ENCODE results near the gene RANBP1. TPM values are rescaled to one million over a fixed set of nuclear protein-coding genes. Genes with fewer than 3 reads are reported as not detected.

The RANBP1 gene
- total RNA-seq, 2 experiments from 2014 or later: 406 to 570 TPM

DNA sequence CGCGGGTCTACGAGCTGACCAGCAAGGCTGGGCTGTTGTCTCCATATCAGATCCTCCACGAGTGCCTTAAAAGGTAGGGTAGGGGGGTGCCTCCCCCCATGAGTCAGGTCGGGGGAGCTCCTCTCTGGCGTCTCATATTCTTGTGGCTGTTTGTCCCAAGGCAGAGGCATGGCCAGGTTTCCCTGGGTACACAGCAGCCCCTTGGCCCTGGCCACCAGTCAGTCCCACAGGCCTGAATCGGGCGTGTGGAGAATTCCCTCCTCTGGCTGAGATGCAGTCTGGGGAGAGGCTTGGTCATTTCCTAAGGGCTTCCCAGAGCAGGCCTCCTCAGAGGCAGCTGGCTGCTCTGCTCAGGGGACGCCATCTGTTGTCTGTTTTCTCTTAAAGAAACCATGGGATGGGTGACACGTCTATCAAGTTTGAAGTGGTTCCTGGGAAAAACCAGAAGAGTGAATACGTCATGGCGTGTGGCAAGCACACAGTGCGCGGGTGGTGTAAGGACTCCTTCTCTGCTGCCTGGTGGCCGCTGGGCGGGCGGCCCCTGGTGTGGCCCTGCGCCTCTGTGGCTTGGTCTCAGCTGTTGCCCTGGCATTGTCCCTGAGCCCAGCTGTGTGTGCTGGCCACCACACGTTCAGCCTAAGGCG is 9.6 kb upstream of the RANBP1 start:
- Histone ChIP-seq H3K9me2 (ENCODE audit: insufficient read depth, low read length) (no peaks in the 10 kb centered on the region), H3K27ac (ENCODE audit: low read depth, low read length, poor library complexity, severe bottlenecking) (no peak overlapping the region), H3K9me3 (ENCODE audit: low read length) (no peaks in the 10 kb centered on the region), H3K4me2 (ENCODE audit: low read length) (no peak overlapping the region), H3K4me3 (ENCODE audit: low read depth, low read length, poor library complexity, severe bottlenecking) (no peak overlapping the region), H2AFZ (ENCODE audit: low read length) (no peak overlapping the region), H3K4me1 (ENCODE audit: insufficient read depth, low read length, poor library complexity, severe bottlenecking) (peaks cover 10% of the 10 kb centered on the region), H3K79me2 (ENCODE audit: insufficient read depth, low read depth, low read length) (no peaks in the 10 kb centered on the region), H4K20me1 (ENCODE audit: insufficient read depth, low read length) (no peaks in the 10 kb centered on the region), H3K36me3 (ENCODE audit: insufficient read depth, low read length) (peaks cover 91% of the 10 kb centered on the region)
- POLR2A ChIA-PET: interaction anchor here (0.6 kb wide), 1 partner anchor 39 kb away, joined by 3 read pairs; no protein-coding TSS in a partner anchor
- DNase-seq (ENCODE audit: low spot score): no peak
- BruUV-seq (replicated peaks): no TSS peak
- no peak for TF ChIP-seq EZH2phosphoT487 (IDR thresholded peaks at IDR 0.05; ENCODE audit: borderline replicate concordance, low read depth, low read length)
- TF ChIP-seq, protein P1, sequence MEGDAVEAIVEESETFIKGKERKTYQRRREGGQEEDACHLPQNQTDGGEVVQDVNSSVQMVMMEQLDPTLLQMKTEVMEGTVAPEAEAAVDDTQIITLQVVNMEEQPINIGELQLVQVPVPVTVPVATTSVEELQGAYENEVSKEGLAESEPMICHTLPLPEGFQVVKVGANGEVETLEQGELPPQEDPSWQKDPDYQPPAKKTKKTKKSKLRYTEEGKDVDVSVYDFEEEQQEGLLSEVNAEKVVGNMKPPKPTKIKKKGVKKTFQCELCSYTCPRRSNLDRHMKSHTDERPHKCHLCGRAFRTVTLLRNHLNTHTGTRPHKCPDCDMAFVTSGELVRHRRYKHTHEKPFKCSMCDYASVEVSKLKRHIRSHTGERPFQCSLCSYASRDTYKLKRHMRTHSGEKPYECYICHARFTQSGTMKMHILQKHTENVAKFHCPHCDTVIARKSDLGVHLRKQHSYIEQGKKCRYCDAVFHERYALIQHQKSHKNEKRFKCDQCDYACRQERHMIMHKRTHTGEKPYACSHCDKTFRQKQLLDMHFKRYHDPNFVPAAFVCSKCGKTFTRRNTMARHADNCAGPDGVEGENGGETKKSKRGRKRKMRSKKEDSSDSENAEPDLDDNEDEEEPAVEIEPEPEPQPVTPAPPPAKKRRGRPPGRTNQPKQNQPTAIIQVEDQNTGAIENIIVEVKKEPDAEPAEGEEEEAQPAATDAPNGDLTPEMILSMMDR (conservative IDR thresholded peaks at IDR 0.05; ENCODE audit: low read length): no peak
- intact Hi-C loops (cut with micrococcal nuclease; ENCODE audit: unreplicated experiment): no loop called here
- CTCF ChIA-PET (ENCODE audit: unreplicated experiment): no interaction called here

DNA sequence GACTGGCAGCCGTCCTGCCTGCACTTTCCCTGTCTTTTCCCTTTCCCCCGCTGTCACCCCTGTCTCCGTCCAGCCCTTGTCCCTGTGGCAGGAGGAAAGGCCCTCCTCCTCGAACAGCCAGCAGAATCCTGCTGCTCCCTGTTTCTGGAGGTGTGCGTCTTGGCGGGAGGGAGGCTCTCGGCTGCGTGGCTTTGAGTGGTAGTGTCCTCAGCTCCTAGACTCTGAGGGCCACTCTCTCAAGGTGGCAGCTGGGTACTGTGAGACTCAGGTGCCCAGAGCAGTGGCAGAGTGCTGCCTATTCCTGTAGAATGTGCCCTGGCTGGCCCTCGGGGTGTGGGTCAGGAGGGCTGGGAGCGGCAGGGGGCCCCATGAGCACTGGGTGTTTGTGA is 9.1 kb upstream of the RANBP1 start:
- no peak for DNase-seq (ENCODE audit: low spot score)
- no peaks in the 10 kb centered on the region for H3K9me3 ChIP-seq (ENCODE audit: low read length)
- TF ChIP-seq, protein P1 (conservative IDR thresholded peaks at IDR 0.05; ENCODE audit: low read length): no peak
- TF ChIP-seq EZH2phosphoT487 (IDR thresholded peaks at IDR 0.05; ENCODE audit: borderline replicate concordance, low read depth, low read length): no peak
- peaks cover 15% of the 10 kb centered on the region for H3K4me1 ChIP-seq (ENCODE audit: insufficient read depth, low read length, poor library complexity, severe bottlenecking)
- no peak overlapping the region for H3K4me3 ChIP-seq (ENCODE audit: low read depth, low read length, poor library complexity, severe bottlenecking)
- no peak overlapping the region for H3K4me2 ChIP-seq (ENCODE audit: low read length)
- H3K27ac ChIP-seq (ENCODE audit: low read depth, low read length, poor library complexity, severe bottlenecking): no peak overlapping the region
- intact Hi-C loops (cut with micrococcal nuclease; ENCODE audit: unreplicated experiment): no loop called here
- no peaks in the 10 kb centered on the region for H4K20me1 ChIP-seq (ENCODE audit: insufficient read depth, low read length)
- H3K9me2 ChIP-seq (ENCODE audit: insufficient read depth, low read length): no peaks in the 10 kb centered on the region
- no TSS peak for BruUV-seq (replicated peaks)
- no peak overlapping the region for H2AFZ ChIP-seq (ENCODE audit: low read length)
- no peaks in the 10 kb centered on the region for H3K79me2 ChIP-seq (ENCODE audit: insufficient read depth, low read depth, low read length)
- peaks cover 90% of the 10 kb centered on the region for H3K36me3 ChIP-seq (ENCODE audit: insufficient read depth, low read length)
- CTCF ChIA-PET (ENCODE audit: unreplicated experiment): no interaction called here
- POLR2A ChIA-PET: no interaction called here

DNA sequence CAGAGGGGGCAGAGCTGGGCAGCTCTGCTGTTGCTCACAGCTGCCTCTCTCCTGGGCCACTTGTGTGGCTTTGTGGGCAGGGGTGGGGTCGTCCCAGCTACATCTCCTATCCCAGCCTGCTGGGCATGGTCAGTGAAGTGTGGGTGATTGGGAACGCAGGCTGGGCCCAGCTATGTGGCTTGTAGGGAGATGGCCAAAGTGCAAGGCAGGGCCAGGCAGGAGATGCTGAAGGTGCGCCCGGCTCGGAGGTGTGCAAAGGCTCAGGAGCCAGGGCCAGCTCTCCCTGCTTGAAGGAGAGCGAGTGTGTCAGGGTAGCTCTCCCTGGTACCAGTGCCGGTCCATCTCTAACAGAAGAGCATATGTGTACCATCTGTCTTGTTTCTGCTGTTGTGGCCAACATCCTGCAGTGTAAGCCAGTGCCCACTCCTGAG is 8.4 kb upstream of the RANBP1 start:
- DNase-seq (ENCODE audit: low spot score): no peak
- Histone ChIP-seq H3K27ac (ENCODE audit: low read depth, low read length, poor library complexity, severe bottlenecking) (no peak overlapping the region), H3K79me2 (ENCODE audit: insufficient read depth, low read depth, low read length) (no peaks in the 10 kb centered on the region), H3K9me2 (ENCODE audit: insufficient read depth, low read length) (no peaks in the 10 kb centered on the region), H3K9me3 (ENCODE audit: low read length) (no peaks in the 10 kb centered on the region), H2AFZ (ENCODE audit: low read length) (no peak overlapping the region), H3K4me3 (ENCODE audit: low read depth, low read length, poor library complexity, severe bottlenecking) (no peak overlapping the region), H3K36me3 (ENCODE audit: insufficient read depth, low read length) (peaks cover 90% of the 10 kb centered on the region), H3K4me1 (ENCODE audit: insufficient read depth, low read length, poor library complexity, severe bottlenecking) (peaks cover 21% of the 10 kb centered on the region), H3K4me2 (ENCODE audit: low read length) (no peak overlapping the region), H4K20me1 (ENCODE audit: insufficient read depth, low read length) (no peaks in the 10 kb centered on the region)
- ChIA-PET CTCF (ENCODE audit: unreplicated experiment) (no interaction called here), POLR2A (no interaction called here)
- no TSS peak for BruUV-seq (replicated peaks)
- intact Hi-C loops (cut with micrococcal nuclease; ENCODE audit: unreplicated experiment): no loop called here
- TF ChIP-seq, protein P1 (conservative IDR thresholded peaks at IDR 0.05; ENCODE audit: low read length): no peak
- no peak for TF ChIP-seq EZH2phosphoT487 (IDR thresholded peaks at IDR 0.05; ENCODE audit: borderline replicate concordance, low read depth, low read length)

Data from OCI-LY7 (cell line).